Natural killer cell (primary cell): Measurements from ENCODE around the gene RBM44. TPM values are rescaled to one million over a fixed set of nuclear protein-coding genes. Genes with fewer than 3 reads are reported as not detected.

ENCODE experiments used
- ATAC-seq, 3 donors: fragments of 150-1000 bp in 2 of 3; fragments of 200-7000 bp in 1 of 3; cut with Tn5 transposase; 1 replicate in 1 of 3; 2 replicates in 2 of 3; pipeline ENCODE4 v1.10.0; 2021; ENCODE audit warnings: mild to moderate bottlenecking in 2 of 3, moderate library complexity in 2 of 3
- DNase-seq, 2 donors: peaks; one replicate each; pipeline versions ENCODE4 v3.0.0 to v3.0.0-alpha.2; 2013 to 2021; ENCODE audit warnings: mixed read lengths in 1 of 2
- H3K27ac ChIP-seq: one replicate; pipeline ENCODE4 v1.5.1; 2013; ENCODE audit warnings: mild to moderate bottlenecking, low read length
- H3K27me3 ChIP-seq: one replicate; pipeline ENCODE4 v1.6.1; 2013; ENCODE audit warnings: low read length; ENCODE audit not compliant: control insufficient read depth, insufficient read depth
- H3K36me3 ChIP-seq: one replicate; pipeline ENCODE4 v1.6.1; 2013; ENCODE audit warnings: low read length; ENCODE audit not compliant: control insufficient read depth, insufficient read depth
- H3K4me1 ChIP-seq: one replicate; pipeline ENCODE4 v1.6.1; 2013; ENCODE audit warnings: low read length; ENCODE audit not compliant: control insufficient read depth, insufficient read depth
- H3K4me3 ChIP-seq: one replicate; pipeline ENCODE4 v1.5.1; 2013; ENCODE audit warnings: low read length
- H3K9me3 ChIP-seq: one replicate; pipeline ENCODE4 v1.6.1; 2013; ENCODE audit warnings: low read length; ENCODE audit not compliant: control insufficient read depth, insufficient read depth
- H3K27ac Mint-ChIP-seq, 2 donors: one replicate each; pipeline ENCODE4 v1.8.0; 2022; ENCODE audit warnings: mild to moderate bottlenecking in 2 of 2, mixed read lengths in 2 of 2, moderate library complexity in 1 of 2
- H3K27me3 Mint-ChIP-seq, 2 donors: one replicate each; pipeline ENCODE4 v1.8.0; 2022; ENCODE audit warnings: low read depth in 2 of 2, mixed read lengths in 2 of 2
- H3K36me3 Mint-ChIP-seq: one replicate; pipeline ENCODE4 v1.8.0; 2022; ENCODE audit warnings: mixed read lengths
- H3K4me1 Mint-ChIP-seq, 2 donors: one replicate each; pipeline ENCODE4 v1.8.0; 2022; ENCODE audit warnings: mixed read lengths in 2 of 2
- H3K4me3 Mint-ChIP-seq: one replicate; pipeline ENCODE4 v1.8.0; 2022; ENCODE audit warnings: mild to moderate bottlenecking, moderate library complexity, mixed read lengths
- H3K9me3 Mint-ChIP-seq, 2 donors: one replicate each; pipeline ENCODE4 v1.8.0; 2022; ENCODE audit warnings: mixed read lengths in 2 of 2
- CTCF ChIP-seq: fragments of 200-600 bp; IDR thresholded peaks from one replicate; pipeline ENCODE4 v1.8.0; 2022; ENCODE audit warnings: antibody characterized with exemption
- WGBS: methylation state at CpG from one replicate; pipeline ENCODE4 v1.1.7; 2013; ENCODE audit warnings: missing lambda C conversion rate; ENCODE audit not compliant: insufficient coverage; 5-methylcytosine and 5-hydroxymethylcytosine counted together
- intact Hi-C: fragments of 100-400 bp; cut with micrococcal nuclease; formaldehyde crosslinking; loops from one replicate; pipeline ENCODE4 v1.14.2; 2022
- total RNA-seq, 4 donors: library from RNA; stranded (reverse); fragments of 120-200 nt in 1 of 4; gene quantifications; one replicate each; pipeline versions ENCODE4 v1.2.3 to v1.2.4, GENCODE V29; 2013 to 2022

RBM44 gene
- total RNA-seq, 3 donors from 2014 or later (not counting 1 experiment from before 2014, with no cell fraction given) = 1.8 to 5.0 (median 2.9) TPM

- H3K36me3 ChIP-seq = no peaks in the 10 kb centered on the region
- H3K9me3 Mint-ChIP-seq = no peaks in the 10 kb centered on the region
- no peak for ATAC-seq
- intact Hi-C loops = no loop called here
- no peak for DNase-seq
- WGBS = 61% methylated on average over 2 of the region's 2 CpGs
- no peaks in the 10 kb centered on the region for H3K27me3 Mint-ChIP-seq
- H3K27me3 ChIP-seq = no peaks in the 10 kb centered on the region
- no peak overlapping the region for H3K4me3 ChIP-seq
- no peaks in the 10 kb centered on the region for H3K36me3 Mint-ChIP-seq
- peaks cover 14% of the 10 kb centered on the region for H3K4me1 ChIP-seq
- H3K9me3 ChIP-seq = no peaks in the 10 kb centered on the region
- H3K27ac Mint-ChIP-seq = no peak overlapping the region
- H3K4me3 Mint-ChIP-seq = no peak overlapping the region
- no peak overlapping the region for H3K27ac ChIP-seq
- peaks cover 15 to 26% of the 10 kb centered on the region in 2 donors for H3K4me1 Mint-ChIP-seq
- no peak for TF ChIP-seq CTCF
These were observed 89.8 kb downstream of the RBM44 start for GRCh38 chr2:237888389-237888788.

GRCh38 chr2:237889016-237889415 lies 90.4 kb downstream of the RBM44 start:
- intact Hi-C loops = no loop called here
- H3K4me3 ChIP-seq = no peak overlapping the region
- no peak for TF ChIP-seq CTCF
- no peak overlapping the region for H3K27ac Mint-ChIP-seq
- no peaks in the 10 kb centered on the region for H3K9me3 Mint-ChIP-seq
- ATAC-seq (no peak), DNase-seq (no peak)
- H3K36me3 Mint-ChIP-seq = no peaks in the 10 kb centered on the region
- H3K27ac ChIP-seq = no peak overlapping the region
- H3K9me3 ChIP-seq = no peaks in the 10 kb centered on the region
- H3K4me3 Mint-ChIP-seq = no peak overlapping the region
- no peaks in the 10 kb centered on the region for H3K27me3 Mint-ChIP-seq
- no peaks in the 10 kb centered on the region for H3K27me3 ChIP-seq
- H3K4me1 Mint-ChIP-seq = peaks cover 18 to 28% of the 10 kb centered on the region in 2 donors
- 88% methylated on average over 5 of the region's 8 CpGs for WGBS
- H3K4me1 ChIP-seq = peaks cover 18% of the 10 kb centered on the region
- H3K36me3 ChIP-seq = no peaks in the 10 kb centered on the region

- TF ChIP-seq CTCF = no peak
- H3K36me3 ChIP-seq = no peaks in the 10 kb centered on the region
- DNase-seq (no peak), ATAC-seq (no peak)
- peaks cover 18% of the 10 kb centered on the region for H3K4me1 ChIP-seq
- H3K4me3 ChIP-seq = no peak overlapping the region
- H3K9me3 Mint-ChIP-seq = no peaks in the 10 kb centered on the region
- H3K27ac Mint-ChIP-seq = no peak overlapping the region
- no peaks in the 10 kb centered on the region for H3K9me3 ChIP-seq
- intact Hi-C loops = no loop called here
- H3K27ac ChIP-seq = no peak overlapping the region
- no peak overlapping the region for H3K4me3 Mint-ChIP-seq
- H3K36me3 Mint-ChIP-seq = no peaks in the 10 kb centered on the region
- peaks cover 18 to 28% of the 10 kb centered on the region in 2 donors for H3K4me1 Mint-ChIP-seq
- 97% methylated on average over 10 of the region's 10 CpGs for WGBS
- H3K27me3 ChIP-seq = no peaks in the 10 kb centered on the region
- H3K27me3 Mint-ChIP-seq = no peaks in the 10 kb centered on the region
These were observed 91.2 kb downstream of the RBM44 start for GRCh38 chr2:237889811-237890210.

Other genes with a start within 250 kb of the RBM44 start
- gene PRLH, start 232.2 kb upstream of the RBM44 start, total RNA-seq = not detected
- not detected for gene RAB17, start 208.0 kb upstream of the RBM44 start, total RNA-seq
- 100 to 1,000 TPM; 163 to 207 (median 188) TPM for gene LRRFIP1, start 171.2 kb upstream of the RBM44 start, total RNA-seq
- 10 to 100 TPM in 1 of 3 donors, 1 to 10 TPM in 2; 3.9 to 11.0 (median 4.9) TPM for gene RAMP1, start 60.8 kb downstream of the RBM44 start, total RNA-seq
- 100 to 1,000 TPM in 1 of 3 donors, 10 to 100 TPM in 2; 82.4 to 135 (median 96.1) TPM for gene UBE2F, start 168.2 kb downstream of the RBM44 start, total RNA-seq